Astrocyte (in vitro differentiated cells and primary cell): Measurements from ENCODE around the gene CDK4. TPM values are rescaled to one million over a fixed set of nuclear protein-coding genes. Genes with fewer than 3 reads are reported as not detected.

Experiments used
- DNase-seq: peaks from one replicate; pipeline ENCODE4 v3.0.0-alpha.2; 2010; ENCODE audit warnings: low read depth
- FAIRE-seq: peaks from 2 replicates; lab custom pipeline; 2011; peaks lifted over from hg19 to GRCh38; lab: Jason Lieb, UNC
- H2AFZ ChIP-seq: 2 replicates; pipeline ENCODE4 v1.6.0; 2012; ENCODE audit warnings: low read depth, low read length, inconsistent platforms
- H3K27ac ChIP-seq: 2 replicates; pipeline ENCODE4 v1.5.1; 2011; ENCODE audit warnings: low read depth, low read length, inconsistent platforms
- H3K27me3 ChIP-seq: 2 replicates; pipeline ENCODE4 v1.6.0; 2011; ENCODE audit warnings: low read length, inconsistent platforms; ENCODE audit not compliant: insufficient read depth
- H3K36me3 ChIP-seq: 2 replicates; pipeline ENCODE4 v1.5.1; 2011; ENCODE audit warnings: low read length, inconsistent platforms; ENCODE audit not compliant: insufficient read depth
- H3K4me1 ChIP-seq: 2 replicates; pipeline ENCODE4 v1.5.1; 2011; ENCODE audit warnings: low read length, inconsistent platforms; ENCODE audit not compliant: insufficient read depth
- H3K4me2 ChIP-seq: 2 replicates; pipeline ENCODE4 v1.6.0; 2012; ENCODE audit warnings: low read length, inconsistent platforms
- H3K4me3 ChIP-seq: 2 replicates; pipeline ENCODE4 v1.5.1; 2011; ENCODE audit warnings: low read depth, mild to moderate bottlenecking, low read length, inconsistent platforms; ENCODE audit not compliant: insufficient read depth
- H3K79me2 ChIP-seq: 2 replicates; pipeline ENCODE4 v1.6.0; 2012; ENCODE audit warnings: mild to moderate bottlenecking, low read length, inconsistent platforms; ENCODE audit not compliant: insufficient read depth
- H3K9ac ChIP-seq: 2 replicates; pipeline ENCODE4 v1.6.0; 2012; ENCODE audit warnings: mild to moderate bottlenecking, low read length, inconsistent platforms
- H3K9me3 ChIP-seq: 2 replicates; pipeline ENCODE4 v1.5.1; 2012; ENCODE audit warnings: low read depth, mild to moderate bottlenecking, low read length, inconsistent platforms; ENCODE audit not compliant: insufficient read depth
- H4K20me1 ChIP-seq: 2 replicates; pipeline ENCODE4 v1.6.0; 2012; ENCODE audit warnings: low read length, inconsistent platforms; ENCODE audit not compliant: insufficient read depth
- H3K27ac Mint-ChIP-seq: one replicate; pipeline ENCODE4 v1.8.0; 2021; ENCODE audit warnings: mild to moderate bottlenecking, mixed read lengths; ENCODE audit not compliant: unreplicated experiment
- H3K27me3 Mint-ChIP-seq: one replicate; pipeline ENCODE4 v1.8.0; 2021; ENCODE audit warnings: low read depth, mixed read lengths; ENCODE audit not compliant: unreplicated experiment
- H3K36me3 Mint-ChIP-seq: one replicate; pipeline ENCODE4 v1.8.0; 2021; ENCODE audit warnings: low read depth, mixed read lengths; ENCODE audit not compliant: unreplicated experiment
- H3K4me1 Mint-ChIP-seq: one replicate; pipeline ENCODE4 v1.8.0; 2021; ENCODE audit warnings: low read depth, mixed read lengths; ENCODE audit not compliant: unreplicated experiment
- H3K4me3 Mint-ChIP-seq: one replicate; pipeline ENCODE4 v1.8.0; 2021; ENCODE audit warnings: mild to moderate bottlenecking, moderate library complexity, mixed read lengths; ENCODE audit not compliant: unreplicated experiment
- H3K9me3 Mint-ChIP-seq: one replicate; pipeline ENCODE4 v1.8.0; 2021; ENCODE audit warnings: mild to moderate bottlenecking, mixed read lengths; ENCODE audit not compliant: unreplicated experiment
- EZH2 ChIP-seq: IDR thresholded peaks from 2 replicates; pipeline ENCODE4 v1.6.1; 2012; ENCODE audit warnings: mild to moderate bottlenecking, low read length, inconsistent platforms; ENCODE audit not compliant: insufficient read depth
- total RNA-seq: library from RNA; stranded (reverse); gene quantifications from 2 replicates; pipeline ENCODE4 v1.2.1, GENCODE V29; 2021
- TF ChIP-seq, protein P1 (sequence below): IDR thresholded peaks from 2 replicates; pipeline ENCODE4 v1.5.1; 2011; ENCODE audit warnings: low read depth, mild to moderate bottlenecking, inconsistent platforms, low read length, moderate library complexity; ENCODE audit not compliant: insufficient read depth

CDK4 gene
- total RNA-seq, 1 donor from 2014 or later: 133 TPM

- Histone ChIP-seq H3K4me1 (peaks cover 6% of the 10 kb centered on the region), H3K79me2 (no peaks in the 10 kb centered on the region), H4K20me1 (peaks cover 13% of the 10 kb centered on the region), H3K36me3 (no peaks in the 10 kb centered on the region), H2AFZ (no peak overlapping the region), H3K4me2 (no peak overlapping the region), H3K9me3 (no peaks in the 10 kb centered on the region), H3K27ac (no peak overlapping the region), H3K9ac (no peak overlapping the region), H3K4me3 (no peak overlapping the region), H3K27me3 (peaks cover 11% of the 10 kb centered on the region)
- TF ChIP-seq, protein P1, sequence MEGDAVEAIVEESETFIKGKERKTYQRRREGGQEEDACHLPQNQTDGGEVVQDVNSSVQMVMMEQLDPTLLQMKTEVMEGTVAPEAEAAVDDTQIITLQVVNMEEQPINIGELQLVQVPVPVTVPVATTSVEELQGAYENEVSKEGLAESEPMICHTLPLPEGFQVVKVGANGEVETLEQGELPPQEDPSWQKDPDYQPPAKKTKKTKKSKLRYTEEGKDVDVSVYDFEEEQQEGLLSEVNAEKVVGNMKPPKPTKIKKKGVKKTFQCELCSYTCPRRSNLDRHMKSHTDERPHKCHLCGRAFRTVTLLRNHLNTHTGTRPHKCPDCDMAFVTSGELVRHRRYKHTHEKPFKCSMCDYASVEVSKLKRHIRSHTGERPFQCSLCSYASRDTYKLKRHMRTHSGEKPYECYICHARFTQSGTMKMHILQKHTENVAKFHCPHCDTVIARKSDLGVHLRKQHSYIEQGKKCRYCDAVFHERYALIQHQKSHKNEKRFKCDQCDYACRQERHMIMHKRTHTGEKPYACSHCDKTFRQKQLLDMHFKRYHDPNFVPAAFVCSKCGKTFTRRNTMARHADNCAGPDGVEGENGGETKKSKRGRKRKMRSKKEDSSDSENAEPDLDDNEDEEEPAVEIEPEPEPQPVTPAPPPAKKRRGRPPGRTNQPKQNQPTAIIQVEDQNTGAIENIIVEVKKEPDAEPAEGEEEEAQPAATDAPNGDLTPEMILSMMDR: no peak
- TF ChIP-seq EZH2: no peak
- peaks cover 16% of the 10 kb centered on the region for H3K36me3 Mint-ChIP-seq
- peaks cover 17% of the 10 kb centered on the region for H3K4me1 Mint-ChIP-seq
- no peaks in the 10 kb centered on the region for H3K9me3 Mint-ChIP-seq
- H3K27ac Mint-ChIP-seq: no peak overlapping the region
- peaks cover 7% of the 10 kb centered on the region for H3K27me3 Mint-ChIP-seq
- no peak overlapping the region for H3K4me3 Mint-ChIP-seq
- DNase-seq (no peak), FAIRE-seq (no peak)
Observed at GRCh38 chr12:57757771-57758170, 5.7 kb upstream of the CDK4 start.

DNA sequence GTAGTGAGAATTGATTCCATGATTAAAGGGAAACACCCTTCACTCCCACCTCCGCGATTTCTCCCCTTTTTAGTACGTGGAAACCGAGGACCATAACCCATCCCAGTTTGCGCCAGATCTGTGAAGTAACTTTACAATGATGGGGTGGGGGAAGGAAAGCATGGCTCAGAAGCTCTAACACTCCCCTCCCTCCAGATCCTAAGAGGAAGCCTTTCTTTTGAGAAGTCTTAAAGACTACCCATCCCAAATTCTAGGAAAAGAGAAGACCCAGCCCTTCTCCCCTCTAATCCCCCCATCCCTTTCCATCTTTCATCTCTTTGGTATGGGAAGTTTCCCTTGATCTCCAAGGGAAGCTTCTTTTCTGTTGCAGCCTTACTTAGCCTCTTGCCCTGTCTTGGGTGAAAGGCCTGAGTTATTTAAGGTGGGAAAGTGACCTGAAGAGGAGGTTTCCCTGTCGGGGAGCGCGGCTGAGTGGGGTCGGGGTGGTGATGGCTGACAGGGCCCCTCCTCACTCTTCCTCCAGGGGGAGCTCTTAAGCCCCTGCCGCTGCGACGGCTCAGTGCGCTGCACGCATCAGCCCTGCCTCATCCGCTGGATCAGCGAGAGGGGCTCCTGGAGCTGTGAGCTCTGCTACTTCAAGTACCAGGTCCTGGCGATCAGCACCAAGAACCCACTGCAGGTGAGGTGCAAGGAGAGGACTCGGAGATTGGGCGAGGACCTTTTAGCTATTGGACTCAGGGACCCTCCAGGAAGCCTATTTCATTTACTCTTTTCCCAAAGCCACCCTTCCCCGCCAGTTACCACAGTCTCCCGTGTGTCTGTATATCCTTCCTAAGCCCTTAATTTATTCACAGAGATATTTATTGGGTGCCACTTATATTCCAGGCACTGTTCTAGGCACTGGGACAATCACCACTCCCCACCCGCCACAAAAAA is 4.6 kb upstream of the CDK4 start:
- H3K9me3 Mint-ChIP-seq: no peaks in the 10 kb centered on the region
- no peak overlapping the region for H3K4me3 ChIP-seq
- TF ChIP-seq, protein P1: peak; percentile 39
- no peak for TF ChIP-seq EZH2
- H3K9ac ChIP-seq: no peak overlapping the region
- no peak overlapping the region for H2AFZ ChIP-seq
- peak overlapping the region; percentile 82 for H3K4me2 ChIP-seq
- no peaks in the 10 kb centered on the region for H3K36me3 ChIP-seq
- peaks cover 4% of the 10 kb centered on the region for H3K27me3 Mint-ChIP-seq
- FAIRE-seq: no peak
- H3K4me3 Mint-ChIP-seq: peak overlapping the region; percentile 76
- peaks cover 11% of the 10 kb centered on the region for H3K27me3 ChIP-seq
- no peak for DNase-seq
- peaks cover 16% of the 10 kb centered on the region for H3K36me3 Mint-ChIP-seq
- H3K27ac Mint-ChIP-seq: peak overlapping the region; percentile 20
- H3K79me2 ChIP-seq: peaks cover 5% of the 10 kb centered on the region
- H3K4me1 Mint-ChIP-seq: peaks cover 19% of the 10 kb centered on the region
- peaks cover 9% of the 10 kb centered on the region for H3K4me1 ChIP-seq
- H3K9me3 ChIP-seq: no peaks in the 10 kb centered on the region
- no peak overlapping the region for H3K27ac ChIP-seq
- H4K20me1 ChIP-seq: peaks cover 13% of the 10 kb centered on the region
